MCF 10A (cell line): Measurements from ENCODE around the gene C4orf46. TPM values are rescaled to one million over a fixed set of nuclear protein-coding genes. Genes with fewer than 3 reads are reported as not detected.
"Not testable (repeated sequence)": the region's sequence is repeated elsewhere in the genome, so short reads cannot be mapped to it uniquely, and the experiment has no call there.

Experiments used
- Bru-seq: library from RNA; stranded (reverse); fragments of 400-500 nt; gene quantifications from one replicate; lab custom pipeline; 2021; lab: Mats Ljungman, UMichigan
- BruChase-seq, 2 experiments: library from RNA; stranded (reverse); fragments of 400-500 nt; gene quantifications; one replicate each; lab custom pipeline; 2021; lab: Mats Ljungman, UMichigan
- BruUV-seq: library from RNA; stranded (reverse); fragments of 400-500 nt; replicated peaks from 2 replicates; lab custom pipeline; 2021; lab: Mats Ljungman, UMichigan
- CTCF ChIA-PET: fragments of 300-600 bp; sonication (Branson Sonifier 250); formaldehyde crosslinking; extraction: SDS; loops from one replicate; lab custom pipeline; 2021; ENCODE audit warnings: antibody characterized with exemption, inconsistent platforms; lab: Yijun Ruan, JAX
- POLR2A ChIA-PET: fragments of 300-600, 350-650 bp; sonication (Branson Sonifier 250); formaldehyde crosslinking; extraction: SDS; loops from one replicate; lab custom pipeline; 2020; ENCODE audit warnings: antibody characterized with exemption, inconsistent platforms; lab: Yijun Ruan, JAX
- DNase-seq: peaks from one replicate; pipeline ENCODE4 v3.0.0-alpha.2; 2018; ENCODE audit not compliant: unreplicated experiment
- H3K27ac Mint-ChIP-seq: one replicate; pipeline ENCODE4 v1.8.0; 2022; ENCODE audit warnings: mild to moderate bottlenecking, low read depth, mixed read lengths; ENCODE audit not compliant: unreplicated experiment
- H3K27me3 Mint-ChIP-seq: one replicate; pipeline ENCODE4 v1.8.0; 2022; ENCODE audit warnings: mixed read lengths; ENCODE audit not compliant: insufficient read depth, unreplicated experiment
- H3K36me3 Mint-ChIP-seq: one replicate; pipeline ENCODE4 v1.8.0; 2022; ENCODE audit warnings: mild to moderate bottlenecking, moderate library complexity, mixed read lengths; ENCODE audit not compliant: insufficient read depth, unreplicated experiment
- H3K4me1 Mint-ChIP-seq: one replicate; pipeline ENCODE4 v1.8.0; 2022; ENCODE audit warnings: mixed read lengths; ENCODE audit not compliant: insufficient read depth, unreplicated experiment
- H3K4me3 Mint-ChIP-seq: one replicate; pipeline ENCODE4 v1.8.0; 2022; ENCODE audit warnings: mild to moderate bottlenecking, moderate library complexity, mixed read lengths; ENCODE audit not compliant: unreplicated experiment
- H3K9me3 Mint-ChIP-seq: one replicate; pipeline ENCODE4 v1.8.0; 2022; ENCODE audit warnings: mixed read lengths; ENCODE audit not compliant: unreplicated experiment
- CTCF ChIP-seq: fragments of 200-600 bp; IDR thresholded peaks from one replicate; pipeline ENCODE4 v1.8.0; 2022; ENCODE audit warnings: antibody characterized with exemption, mild to moderate bottlenecking; ENCODE audit not compliant: unreplicated experiment
- intact Hi-C: fragments of 100-400 bp; cut with micrococcal nuclease; formaldehyde crosslinking; loops from 2 replicates; pipeline ENCODE4 v1.14.1; 2022
- long read RNA-seq: library from polyadenylated mRNA; stranded (forward); transcript quantifications from one replicate; pipeline ENCODE4 v2.0.0, GENCODE V29; 2022
- total RNA-seq: library from RNA; stranded (reverse); gene quantifications from 2 replicates; pipeline ENCODE4 v1.2.3, GENCODE V29; 2022

C4orf46 gene
- total RNA-seq (6.3 and 7.0 TPM in 2 replicates), Bru-seq, nascent RNA (percentile 62 among the genes with signal in this experiment), BruChase-seq, experiment 1, labeled RNA remaining after a 6-hour chase (percentile 95 among the genes with signal in this experiment), BruChase-seq, experiment 2, labeled RNA remaining after a 2-hour chase (percentile 91 among the genes with signal in this experiment)
- long read RNA-seq, transcript C4orf46-201 (2 exons, 3,521 nt) = major isoform, 48 of 58 reads
- long read RNA-seq, transcript C4orf46-203 (2 exons, 1,103 nt) = minor isoform, 6 of 58 reads
- long read RNA-seq, partial matches to known transcripts = 0 of 58 reads
- long read RNA-seq, other reads (novel, unspliced or antisense) = 4 of 58 reads

- DNase-seq = no peak
- Mint-ChIP-seq H3K4me1 (peaks cover 8% of the 10 kb centered on the region), H3K27me3 (no peaks in the 10 kb centered on the region), H3K36me3 (peaks cover 8% of the 10 kb centered on the region), H3K27ac (peak within 1 kb of the TSS; percentile 96), H3K9me3 (no peaks in the 10 kb centered on the region), H3K4me3 (peak within 1 kb of the TSS; percentile 95)
- ChIA-PET CTCF (interaction anchor here (0.6 kb wide), 1 partner anchor 415 kb away, joined by 3 read pairs; no protein-coding TSS in a partner anchor), POLR2A (interaction anchor here (1.1 kb wide), 2 partner anchors 72 to 357 kb away, joined by 3 read pairs; no protein-coding TSS in a partner anchor)
- intact Hi-C loops = loop anchor here (2.0 kb wide), 1 partner anchor 419 kb away; no protein-coding TSS in a partner anchor
- TF ChIP-seq CTCF = no peak
- BruUV-seq = no TSS peak
These were observed at the start of gene C4orf46 for GRCh38 chr4:158671665-158671914. Gene C4orf46 (minus strand): TSS chr4:158671887. CDS start chr4:158671801, 86 bp downstream.

- intact Hi-C loops = no loop called here
- CTCF ChIA-PET = interaction anchor here (0.6 to 1.2 kb wide), 3 partner anchors 131 to 669 kb away, joined by 3 to 6 read pairs (median 3); no protein-coding TSS in a partner anchor
These were observed 44.1 kb upstream of the C4orf46 start for GRCh38 chr4:158715802-158716201.

GRCh38 chr4:158714937-158715336, 43.2 kb upstream of the C4orf46 start:
- CTCF ChIA-PET = no interaction called here

More at GRCh38 chr4:158715802-158716201, 44.1 kb upstream of the C4orf46 start:
- POLR2A ChIA-PET = interaction anchor here (0.6 kb wide), 1 partner anchor 134 kb away, joined by 3 read pairs; no protein-coding TSS in a partner anchor
- BruUV-seq = no TSS peak
- H3K27me3 Mint-ChIP-seq = no peaks in the 10 kb centered on the region
- no peak for DNase-seq
- H3K36me3 Mint-ChIP-seq = peaks cover 98% of the 10 kb centered on the region
- H3K4me1 Mint-ChIP-seq = peaks cover 7% of the 10 kb centered on the region
- TF ChIP-seq CTCF = no peak
- peak overlapping the region; percentile 61 for H3K27ac Mint-ChIP-seq
- H3K9me3 Mint-ChIP-seq = no peaks in the 10 kb centered on the region
- no peak overlapping the region for H3K4me3 Mint-ChIP-seq

GRCh38 chr4:158712622-158713021, 40.9 kb upstream of the C4orf46 start:
- H3K27me3 Mint-ChIP-seq, BruUV-seq, H3K4me3 Mint-ChIP-seq, intact Hi-C loops, DNase-seq, H3K9me3 Mint-ChIP-seq, CTCF ChIA-PET, H3K4me1 Mint-ChIP-seq, H3K27ac Mint-ChIP-seq: not testable (repeated sequence)
- POLR2A ChIA-PET = interaction anchor here (4.1 kb wide), 1 partner anchor 11 kb away, joined by 13 read pairs; the partner anchor contains the start of gene PPID
- H3K36me3 Mint-ChIP-seq = peaks cover 86% of the 10 kb centered on the region

More at GRCh38 chr4:158714937-158715336, 43.2 kb upstream of the C4orf46 start:
- no peak overlapping the region for H3K4me3 Mint-ChIP-seq
- H3K4me1 Mint-ChIP-seq = peaks cover 7% of the 10 kb centered on the region
- no peak for DNase-seq
- H3K27me3 Mint-ChIP-seq = no peaks in the 10 kb centered on the region
- intact Hi-C loops = no loop called here
- H3K36me3 Mint-ChIP-seq = peaks cover 98% of the 10 kb centered on the region
- POLR2A ChIA-PET = no interaction called here
- no peak for TF ChIP-seq CTCF
- no peak overlapping the region for H3K27ac Mint-ChIP-seq
- no peaks in the 10 kb centered on the region for H3K9me3 Mint-ChIP-seq
- no TSS peak for BruUV-seq
